ENCODE data around the gene IL22RA1. TPM values are rescaled to one million over a fixed set of nuclear protein-coding genes. Genes with fewer than 3 reads are reported as not detected.
A peak's percentile ranks its signal among the peaks of the same experiment; 100 is the strongest.

IL22RA1 gene
- total and polyA plus RNA-seq, 2 donors from 2014 or later = 1.4 TPM

DNA sequence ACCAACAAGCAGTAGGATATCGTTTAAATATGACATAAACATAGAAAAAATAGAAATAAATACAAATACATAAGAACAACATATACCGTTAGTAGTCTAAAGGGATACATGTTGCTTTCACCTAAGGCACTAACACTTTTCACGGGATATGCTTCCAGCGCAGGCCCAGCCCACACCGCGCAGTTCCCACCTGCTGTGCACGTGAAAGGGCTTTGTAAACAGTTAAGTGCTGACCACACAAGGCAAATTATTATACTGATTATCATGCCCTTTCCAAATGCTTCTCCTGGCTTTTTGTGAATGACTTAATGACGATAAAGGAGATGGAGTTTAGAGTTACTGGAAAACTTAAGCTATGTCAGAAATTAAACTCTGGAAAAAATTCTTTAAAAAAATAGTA lies 11.3 kb upstream of the IL22RA1 start:
- FAIRE-seq = no peak

GRCh38 chr1:24152631-24153494 lies 9.9 kb upstream of the IL22RA1 start:
- no peaks in the 10 kb centered on the region for H3K27me3 ChIP-seq (ENCODE audit: control insufficient read depth, insufficient read depth, low read length)
- TF ChIP-seq, protein P1, sequence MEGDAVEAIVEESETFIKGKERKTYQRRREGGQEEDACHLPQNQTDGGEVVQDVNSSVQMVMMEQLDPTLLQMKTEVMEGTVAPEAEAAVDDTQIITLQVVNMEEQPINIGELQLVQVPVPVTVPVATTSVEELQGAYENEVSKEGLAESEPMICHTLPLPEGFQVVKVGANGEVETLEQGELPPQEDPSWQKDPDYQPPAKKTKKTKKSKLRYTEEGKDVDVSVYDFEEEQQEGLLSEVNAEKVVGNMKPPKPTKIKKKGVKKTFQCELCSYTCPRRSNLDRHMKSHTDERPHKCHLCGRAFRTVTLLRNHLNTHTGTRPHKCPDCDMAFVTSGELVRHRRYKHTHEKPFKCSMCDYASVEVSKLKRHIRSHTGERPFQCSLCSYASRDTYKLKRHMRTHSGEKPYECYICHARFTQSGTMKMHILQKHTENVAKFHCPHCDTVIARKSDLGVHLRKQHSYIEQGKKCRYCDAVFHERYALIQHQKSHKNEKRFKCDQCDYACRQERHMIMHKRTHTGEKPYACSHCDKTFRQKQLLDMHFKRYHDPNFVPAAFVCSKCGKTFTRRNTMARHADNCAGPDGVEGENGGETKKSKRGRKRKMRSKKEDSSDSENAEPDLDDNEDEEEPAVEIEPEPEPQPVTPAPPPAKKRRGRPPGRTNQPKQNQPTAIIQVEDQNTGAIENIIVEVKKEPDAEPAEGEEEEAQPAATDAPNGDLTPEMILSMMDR (IDR thresholded peaks at IDR 0.05; ENCODE audit: borderline replicate concordance, extremely low read depth, insufficient read depth) = no peak
- DNase-seq (peak in 1 of 5 donors; percentile 55), FAIRE-seq (no peak)
- no peak overlapping the region for H3K4me3 ChIP-seq (ENCODE audit: low read length in 3 of 3)
- no peaks in the 10 kb centered on the region for H3K36me3 ChIP-seq (ENCODE audit: control insufficient read depth in 2 of 3, insufficient read depth in 3 of 3, low read length in 3 of 3)
- no peak overlapping the region for H3K27ac ChIP-seq (ENCODE audit: low read depth in 2 of 2, low read length in 2 of 2)
- intact Hi-C loops (cut with DNase I) = no loop called here
- H3K9me3 ChIP-seq (ENCODE audit: control insufficient read depth in 2 of 3, insufficient read depth in 1 of 3, low read length in 3 of 3) = no peaks in the 10 kb centered on the region
- H3K4me1 ChIP-seq (ENCODE audit: control insufficient read depth in 2 of 3, insufficient read depth in 2 of 3, low read depth in 1 of 3, low read length in 3 of 3) = peaks cover 0 to 5% (median 4%) of the 10 kb centered on the region in 3 donors
- H3K9ac ChIP-seq (ENCODE audit: low read length in 3 of 3) = no peak overlapping the region

More for the DNA sequence above, 11.3 kb upstream of the IL22RA1 start:
- H3K36me3 ChIP-seq (ENCODE audit: control insufficient read depth in 2 of 3, insufficient read depth in 3 of 3, low read length in 3 of 3) = peaks cover 0 to 2% (median 0%) of the 10 kb centered on the region in 3 donors
- TF ChIP-seq, protein P1 (IDR thresholded peaks at IDR 0.05; ENCODE audit: borderline replicate concordance, extremely low read depth, insufficient read depth) = no peak
- peaks cover 0 to 5% (median 4%) of the 10 kb centered on the region in 3 donors for H3K4me1 ChIP-seq (ENCODE audit: control insufficient read depth in 2 of 3, insufficient read depth in 2 of 3, low read depth in 1 of 3, low read length in 3 of 3)
- no peak overlapping the region for H3K4me3 ChIP-seq (ENCODE audit: low read length in 3 of 3)
- intact Hi-C loops (cut with DNase I) = no loop called here
- peak in 1 of 5 donors; percentile 10 for DNase-seq
- no peaks in the 10 kb centered on the region for H3K9me3 ChIP-seq (ENCODE audit: control insufficient read depth in 2 of 3, insufficient read depth in 1 of 3, low read length in 3 of 3)
- H3K9ac ChIP-seq (ENCODE audit: low read length in 3 of 3) = no peak overlapping the region
- H3K27me3 ChIP-seq (ENCODE audit: control insufficient read depth, insufficient read depth, low read length) = no peaks in the 10 kb centered on the region
- no peak overlapping the region for H3K27ac ChIP-seq (ENCODE audit: low read depth in 2 of 2, low read length in 2 of 2)

GRCh38 chr1:24151175-24151533 lies 8.2 kb upstream of the IL22RA1 start:
- Histone ChIP-seq H3K9ac (ENCODE audit: low read length in 3 of 3) (peak overlapping the region in 1 of 3 donors; percentile 55), H3K27ac (ENCODE audit: low read depth in 2 of 2, low read length in 2 of 2) (peak overlapping the region in 1 of 2 donors; percentile 57), H3K27me3 (ENCODE audit: control insufficient read depth, insufficient read depth, low read length) (no peaks in the 10 kb centered on the region), H3K4me3 (ENCODE audit: low read length in 3 of 3) (peak overlapping the region; percentile 23 to 51 (median 40)), H3K4me1 (ENCODE audit: control insufficient read depth in 2 of 3, insufficient read depth in 2 of 3, low read depth in 1 of 3, low read length in 3 of 3) (peaks cover 0 to 5% (median 4%) of the 10 kb centered on the region in 3 donors), H3K36me3 (ENCODE audit: control insufficient read depth in 2 of 3, insufficient read depth in 3 of 3, low read length in 3 of 3) (no peaks in the 10 kb centered on the region), H3K9me3 (ENCODE audit: control insufficient read depth in 2 of 3, insufficient read depth in 1 of 3, low read length in 3 of 3) (no peaks in the 10 kb centered on the region)
- intact Hi-C loops (cut with DNase I) = no loop called here
- FAIRE-seq (no peak), DNase-seq (peak in 4 of 5 donors; percentile 82 to 96 (median 92))
- TF ChIP-seq, protein P1 (IDR thresholded peaks at IDR 0.05; ENCODE audit: borderline replicate concordance, extremely low read depth, insufficient read depth) = no peak
